ENCODE measurements around the gene GRIN2A.

Gene GRIN2A

GRCh38 chr16:9996221-9996620 is 186.0 kb downstream of the GRIN2A start:
- TF ChIP-seq, protein P1, sequence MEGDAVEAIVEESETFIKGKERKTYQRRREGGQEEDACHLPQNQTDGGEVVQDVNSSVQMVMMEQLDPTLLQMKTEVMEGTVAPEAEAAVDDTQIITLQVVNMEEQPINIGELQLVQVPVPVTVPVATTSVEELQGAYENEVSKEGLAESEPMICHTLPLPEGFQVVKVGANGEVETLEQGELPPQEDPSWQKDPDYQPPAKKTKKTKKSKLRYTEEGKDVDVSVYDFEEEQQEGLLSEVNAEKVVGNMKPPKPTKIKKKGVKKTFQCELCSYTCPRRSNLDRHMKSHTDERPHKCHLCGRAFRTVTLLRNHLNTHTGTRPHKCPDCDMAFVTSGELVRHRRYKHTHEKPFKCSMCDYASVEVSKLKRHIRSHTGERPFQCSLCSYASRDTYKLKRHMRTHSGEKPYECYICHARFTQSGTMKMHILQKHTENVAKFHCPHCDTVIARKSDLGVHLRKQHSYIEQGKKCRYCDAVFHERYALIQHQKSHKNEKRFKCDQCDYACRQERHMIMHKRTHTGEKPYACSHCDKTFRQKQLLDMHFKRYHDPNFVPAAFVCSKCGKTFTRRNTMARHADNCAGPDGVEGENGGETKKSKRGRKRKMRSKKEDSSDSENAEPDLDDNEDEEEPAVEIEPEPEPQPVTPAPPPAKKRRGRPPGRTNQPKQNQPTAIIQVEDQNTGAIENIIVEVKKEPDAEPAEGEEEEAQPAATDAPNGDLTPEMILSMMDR (conservative IDR thresholded peaks at IDR 0.05; ENCODE audit: low read depth, low read length) = no peak

DNA sequence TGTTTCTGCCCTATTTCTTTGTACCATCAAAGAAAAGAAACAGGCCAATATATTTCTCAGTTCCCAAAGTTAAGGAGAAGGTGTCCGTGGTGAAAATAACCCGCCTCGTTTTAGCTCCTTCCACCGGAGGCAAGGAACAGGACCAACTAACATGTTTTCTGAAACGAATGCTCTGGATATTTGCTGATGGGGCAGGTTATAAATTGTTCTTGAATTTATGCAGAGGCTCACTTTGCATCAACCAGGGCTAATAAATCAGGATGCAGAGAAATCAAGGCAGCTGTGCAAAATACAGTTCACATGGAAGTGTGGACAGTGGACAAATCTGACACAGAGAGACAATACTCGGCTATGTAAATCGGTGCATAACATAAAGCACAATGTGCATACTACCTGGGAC is 189.8 kb downstream of the GRIN2A start:
- Histone ChIP-seq H3K4me3 (IDR thresholded peaks at IDR 0.05; ENCODE audit: insufficient read depth, low read depth, low read length) (no peak overlapping the region), H3K36me3 (ENCODE audit: insufficient read depth) (no peaks in the 10 kb centered on the region), H2AFZ (ENCODE audit: low read depth) (no peak overlapping the region)

More at GRCh38 chr16:9996221-9996620, 186.0 kb downstream of the GRIN2A start:
- Histone ChIP-seq H3K4me2 (no peak overlapping the region), H3K27ac (no peak overlapping the region), H4K20me1 (ENCODE audit: insufficient read depth) (no peaks in the 10 kb centered on the region), H3K27me3 (ENCODE audit: insufficient read depth, low read depth) (no peaks in the 10 kb centered on the region), H2AFZ (ENCODE audit: low read depth) (no peak overlapping the region), H3K79me2 (ENCODE audit: insufficient read depth, low read depth) (no peaks in the 10 kb centered on the region), H3K4me3 (IDR thresholded peaks at IDR 0.05; ENCODE audit: insufficient read depth, low read depth, low read length) (no peak overlapping the region), H3K9ac (no peak overlapping the region), H3K4me1 (ENCODE audit: low read depth, poor library complexity, severe bottlenecking) (no peaks in the 10 kb centered on the region), H3K36me3 (ENCODE audit: insufficient read depth) (no peaks in the 10 kb centered on the region)

DNA sequence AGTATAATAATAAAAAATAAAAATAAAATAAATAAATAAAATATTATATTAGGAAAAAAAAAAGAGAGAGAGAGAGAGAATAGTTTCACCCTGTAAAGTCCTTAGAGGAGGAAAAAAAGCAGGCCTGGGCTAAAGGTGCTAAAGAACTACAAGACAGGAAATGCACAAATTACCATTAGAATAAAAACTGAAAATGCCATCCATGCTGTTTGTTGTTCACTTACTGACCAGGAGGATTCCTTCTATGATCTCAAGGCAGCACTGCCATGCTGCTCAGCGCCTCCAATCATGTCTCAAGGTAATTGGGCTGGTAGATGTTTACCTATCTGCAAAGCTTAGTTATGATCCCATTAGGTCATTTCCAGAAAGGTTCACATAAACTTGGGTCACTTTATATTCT is 201.2 kb downstream of the GRIN2A start:
- Histone ChIP-seq H2AFZ (ENCODE audit: low read depth) (no peak overlapping the region), H3K27ac (no peak overlapping the region), H3K79me2 (ENCODE audit: insufficient read depth, low read depth) (no peaks in the 10 kb centered on the region), H3K4me3 (IDR thresholded peaks at IDR 0.05; ENCODE audit: insufficient read depth, low read depth, low read length) (no peak overlapping the region), H3K27me3 (ENCODE audit: insufficient read depth, low read depth) (no peaks in the 10 kb centered on the region), H3K9ac (no peak overlapping the region), H3K36me3 (ENCODE audit: insufficient read depth) (no peaks in the 10 kb centered on the region), H3K4me2 (no peak overlapping the region), H3K4me1 (ENCODE audit: low read depth, poor library complexity, severe bottlenecking) (no peaks in the 10 kb centered on the region), H4K20me1 (ENCODE audit: insufficient read depth) (no peaks in the 10 kb centered on the region)
- TF ChIP-seq, protein P1 (conservative IDR thresholded peaks at IDR 0.05; ENCODE audit: low read depth, low read length) = no peak

More for the DNA sequence above, 189.8 kb downstream of the GRIN2A start:
- Histone ChIP-seq H3K4me2 (no peak overlapping the region), H3K79me2 (ENCODE audit: insufficient read depth, low read depth) (no peaks in the 10 kb centered on the region), H3K27me3 (ENCODE audit: insufficient read depth, low read depth) (no peaks in the 10 kb centered on the region), H4K20me1 (ENCODE audit: insufficient read depth) (no peaks in the 10 kb centered on the region), H3K4me1 (ENCODE audit: low read depth, poor library complexity, severe bottlenecking) (no peaks in the 10 kb centered on the region), H3K27ac (no peak overlapping the region), H3K9ac (no peak overlapping the region)
- TF ChIP-seq, protein P1 (conservative IDR thresholded peaks at IDR 0.05; ENCODE audit: low read depth, low read length) = no peak

GRCh38 chr16:9978160-9978725 is 204.0 kb downstream of the GRIN2A start:
- Histone ChIP-seq H4K20me1 (ENCODE audit: insufficient read depth) (no peaks in the 10 kb centered on the region), H2AFZ (ENCODE audit: low read depth) (no peak overlapping the region), H3K9ac (no peak overlapping the region), H3K4me1 (ENCODE audit: low read depth, poor library complexity, severe bottlenecking) (no peaks in the 10 kb centered on the region), H3K27me3 (ENCODE audit: insufficient read depth, low read depth) (no peaks in the 10 kb centered on the region), H3K36me3 (ENCODE audit: insufficient read depth) (no peaks in the 10 kb centered on the region), H3K27ac (no peak overlapping the region), H3K4me3 (IDR thresholded peaks at IDR 0.05; ENCODE audit: insufficient read depth, low read depth, low read length) (no peak overlapping the region), H3K4me2 (no peak overlapping the region), H3K79me2 (ENCODE audit: insufficient read depth, low read depth) (no peaks in the 10 kb centered on the region)
- TF ChIP-seq, protein P1 (conservative IDR thresholded peaks at IDR 0.05; ENCODE audit: low read depth, low read length) = no peak

Data from KMS-11 (cell line).